HL-60 (cell line): Measurements from ENCODE around the gene SLC25A12.

Experiments
- DNase-seq, 2 experiments: peaks; one replicate each; pipeline ENCODE4 v3.0.0-alpha.2; 2010 to 2020; ENCODE audit warnings: low read depth in 1 of 2, low spot score in 1 of 2
- H3K27ac ChIP-seq: fragments of 250-450 bp; sonication (Bioruptor Pico); replicated peaks from 2 replicates; pipeline ENCODE4 v1.5.1; 2020; ENCODE audit warnings: mild to moderate bottlenecking, moderate library complexity
- H3K27me3 ChIP-seq: fragments of 250-450 bp; sonication (Bioruptor Pico); 2 replicates; pipeline ENCODE4 v1.5.1; 2021; ENCODE audit warnings: mild to moderate bottlenecking, moderate library complexity; ENCODE audit not compliant: insufficient read depth, poor library complexity, severe bottlenecking
- H3K4me3 ChIP-seq: replicated peaks from 2 replicates; pipeline ENCODE4 v1.5.1; 2011; ENCODE audit warnings: mild to moderate bottlenecking, control low read depth, low read length; ENCODE audit not compliant: insufficient read depth
- GABPA ChIP-seq: IDR thresholded peaks from 2 replicates; pipeline ENCODE4 v1.6.1; 2012; ENCODE audit warnings: low read depth
- POLR2AphosphoS5 ChIP-seq: IDR thresholded peaks from 2 replicates; pipeline ENCODE4 v1.6.1; 2012; ENCODE audit warnings: low read depth
- SPI1 ChIP-seq: IDR thresholded peaks from 2 replicates; pipeline ENCODE4 v1.6.1; 2012; ENCODE audit warnings: low read depth, mild to moderate bottlenecking, borderline replicate concordance
- TF ChIP-seq, protein P1 (sequence below): IDR thresholded peaks from 2 replicates; pipeline ENCODE4 v1.6.1; 2012; ENCODE audit warnings: low read depth; ENCODE audit not compliant: insufficient replicate concordance
- TF ChIP-seq, protein P2 (sequence below): IDR thresholded peaks from one replicate; pipeline ENCODE4 v1.5.1; 2011; ENCODE audit warnings: low read length, control low read depth, inconsistent platforms; ENCODE audit not compliant: insufficient read depth

Gene SLC25A12

DNA sequence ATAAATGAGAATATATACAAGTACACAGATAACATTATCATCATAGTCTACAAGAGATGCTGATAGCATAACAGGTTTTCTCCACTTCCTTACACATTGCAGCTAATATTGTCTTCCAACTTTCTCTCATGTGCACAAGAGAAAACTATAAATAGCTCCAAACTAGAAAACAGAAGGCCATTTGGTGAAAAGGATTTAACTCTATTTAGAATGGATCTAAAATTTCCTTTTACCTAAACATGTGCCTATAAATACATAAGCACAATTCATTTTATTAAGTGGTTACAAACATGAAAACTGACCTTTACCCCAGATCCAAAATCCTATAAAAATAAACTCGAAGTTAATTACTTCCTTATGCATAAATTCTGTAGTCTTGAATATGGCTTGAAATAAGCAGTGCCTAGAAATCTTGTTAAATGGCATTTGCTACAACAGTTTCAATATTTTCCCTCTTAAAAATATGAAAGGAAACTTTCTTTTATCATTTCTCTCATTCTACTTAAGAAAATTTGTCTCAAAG is 41.6 kb downstream of the SLC25A12 start:
- Histone ChIP-seq H3K27me3 (no peaks in the 10 kb centered on the region), H3K27ac (no peak overlapping the region), H3K4me3 (no peak overlapping the region)
- no peak for DNase-seq
- TF ChIP-seq, protein P1, sequence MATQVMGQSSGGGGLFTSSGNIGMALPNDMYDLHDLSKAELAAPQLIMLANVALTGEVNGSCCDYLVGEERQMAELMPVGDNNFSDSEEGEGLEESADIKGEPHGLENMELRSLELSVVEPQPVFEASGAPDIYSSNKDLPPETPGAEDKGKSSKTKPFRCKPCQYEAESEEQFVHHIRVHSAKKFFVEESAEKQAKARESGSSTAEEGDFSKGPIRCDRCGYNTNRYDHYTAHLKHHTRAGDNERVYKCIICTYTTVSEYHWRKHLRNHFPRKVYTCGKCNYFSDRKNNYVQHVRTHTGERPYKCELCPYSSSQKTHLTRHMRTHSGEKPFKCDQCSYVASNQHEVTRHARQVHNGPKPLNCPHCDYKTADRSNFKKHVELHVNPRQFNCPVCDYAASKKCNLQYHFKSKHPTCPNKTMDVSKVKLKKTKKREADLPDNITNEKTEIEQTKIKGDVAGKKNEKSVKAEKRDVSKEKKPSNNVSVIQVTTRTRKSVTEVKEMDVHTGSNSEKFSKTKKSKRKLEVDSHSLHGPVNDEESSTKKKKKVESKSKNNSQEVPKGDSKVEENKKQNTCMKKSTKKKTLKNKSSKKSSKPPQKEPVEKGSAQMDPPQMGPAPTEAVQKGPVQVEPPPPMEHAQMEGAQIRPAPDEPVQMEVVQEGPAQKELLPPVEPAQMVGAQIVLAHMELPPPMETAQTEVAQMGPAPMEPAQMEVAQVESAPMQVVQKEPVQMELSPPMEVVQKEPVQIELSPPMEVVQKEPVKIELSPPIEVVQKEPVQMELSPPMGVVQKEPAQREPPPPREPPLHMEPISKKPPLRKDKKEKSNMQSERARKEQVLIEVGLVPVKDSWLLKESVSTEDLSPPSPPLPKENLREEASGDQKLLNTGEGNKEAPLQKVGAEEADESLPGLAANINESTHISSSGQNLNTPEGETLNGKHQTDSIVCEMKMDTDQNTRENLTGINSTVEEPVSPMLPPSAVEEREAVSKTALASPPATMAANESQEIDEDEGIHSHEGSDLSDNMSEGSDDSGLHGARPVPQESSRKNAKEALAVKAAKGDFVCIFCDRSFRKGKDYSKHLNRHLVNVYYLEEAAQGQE = no peak
- TF ChIP-seq GABPA = no peak
- TF ChIP-seq, protein P2, sequence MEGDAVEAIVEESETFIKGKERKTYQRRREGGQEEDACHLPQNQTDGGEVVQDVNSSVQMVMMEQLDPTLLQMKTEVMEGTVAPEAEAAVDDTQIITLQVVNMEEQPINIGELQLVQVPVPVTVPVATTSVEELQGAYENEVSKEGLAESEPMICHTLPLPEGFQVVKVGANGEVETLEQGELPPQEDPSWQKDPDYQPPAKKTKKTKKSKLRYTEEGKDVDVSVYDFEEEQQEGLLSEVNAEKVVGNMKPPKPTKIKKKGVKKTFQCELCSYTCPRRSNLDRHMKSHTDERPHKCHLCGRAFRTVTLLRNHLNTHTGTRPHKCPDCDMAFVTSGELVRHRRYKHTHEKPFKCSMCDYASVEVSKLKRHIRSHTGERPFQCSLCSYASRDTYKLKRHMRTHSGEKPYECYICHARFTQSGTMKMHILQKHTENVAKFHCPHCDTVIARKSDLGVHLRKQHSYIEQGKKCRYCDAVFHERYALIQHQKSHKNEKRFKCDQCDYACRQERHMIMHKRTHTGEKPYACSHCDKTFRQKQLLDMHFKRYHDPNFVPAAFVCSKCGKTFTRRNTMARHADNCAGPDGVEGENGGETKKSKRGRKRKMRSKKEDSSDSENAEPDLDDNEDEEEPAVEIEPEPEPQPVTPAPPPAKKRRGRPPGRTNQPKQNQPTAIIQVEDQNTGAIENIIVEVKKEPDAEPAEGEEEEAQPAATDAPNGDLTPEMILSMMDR = no peak
- no peak for TF ChIP-seq POLR2AphosphoS5
- TF ChIP-seq SPI1 = no peak

DNA sequence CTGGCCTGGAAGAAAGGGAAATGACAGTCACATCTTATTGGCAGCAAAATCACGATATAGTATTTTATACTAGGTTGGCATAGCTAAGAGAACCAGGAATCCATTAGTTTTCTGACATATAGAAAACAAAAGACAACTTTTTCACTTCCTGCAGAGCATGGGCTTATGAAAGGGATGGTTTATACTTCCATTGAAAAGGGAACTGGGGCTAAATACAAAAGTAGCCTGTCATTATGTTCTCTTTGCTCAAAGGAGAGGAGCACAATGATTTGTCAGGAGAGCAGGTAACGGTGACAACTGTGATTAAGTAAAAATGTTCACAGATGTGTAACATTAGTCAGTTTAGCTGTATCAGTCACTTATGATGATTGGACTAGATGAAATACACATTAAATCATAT is 46.4 kb downstream of the SLC25A12 start:
- Histone ChIP-seq H3K27me3 (no peaks in the 10 kb centered on the region), H3K27ac (no peak overlapping the region), H3K4me3 (no peak overlapping the region)
- TF ChIP-seq POLR2AphosphoS5 (no peak), SPI1 (no peak), GABPA (no peak)
- TF ChIP-seq, protein P2 = no peak
- TF ChIP-seq, protein P1 = no peak
- DNase-seq = no peak

DNA sequence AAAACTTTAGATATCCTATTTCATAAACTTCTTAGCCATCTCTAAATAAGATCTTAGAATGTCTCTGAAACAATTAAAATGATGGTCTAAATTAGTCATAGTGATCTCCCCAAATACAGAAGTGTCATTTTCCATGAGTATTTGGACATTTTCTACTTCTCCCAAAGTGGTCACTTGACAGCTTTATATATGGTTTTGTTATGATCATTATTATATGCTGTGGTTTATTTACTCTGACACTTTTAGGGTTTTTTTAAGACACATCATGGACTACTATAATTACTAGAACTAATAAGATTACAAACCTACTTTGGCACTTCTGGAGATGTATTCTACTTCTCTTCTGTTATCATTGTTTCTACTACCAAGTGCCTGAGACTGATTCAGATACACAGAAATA is 47.1 kb downstream of the SLC25A12 start:
- DNase-seq = no peak
- Histone ChIP-seq H3K4me3 (no peak overlapping the region), H3K27ac (no peak overlapping the region), H3K27me3 (no peaks in the 10 kb centered on the region)
- TF ChIP-seq GABPA = no peak
- TF ChIP-seq SPI1 = no peak
- TF ChIP-seq, protein P2 = no peak
- no peak for TF ChIP-seq POLR2AphosphoS5
- TF ChIP-seq, protein P1 = no peak
